Stimulated activated CD4-positive, alpha-beta T cell treated with anti-CD3 and anti-CD28 coated beads, TNF-alpha, amount 100 ng/mL, for 24 hours (primary cell): ENCODE data around the gene KRTAP10-7.
"Not testable (repeated sequence)": the region's sequence is repeated elsewhere in the genome, so short reads cannot be mapped to it uniquely, and the experiment has no call there.

Experiments
- DNase-seq, 3 experiments: peaks; one replicate each; pipeline ENCODE4 v3.0.0-alpha.2; 2020; ENCODE audit warnings: low read depth in 3 of 3

Gene KRTAP10-7, protein sequence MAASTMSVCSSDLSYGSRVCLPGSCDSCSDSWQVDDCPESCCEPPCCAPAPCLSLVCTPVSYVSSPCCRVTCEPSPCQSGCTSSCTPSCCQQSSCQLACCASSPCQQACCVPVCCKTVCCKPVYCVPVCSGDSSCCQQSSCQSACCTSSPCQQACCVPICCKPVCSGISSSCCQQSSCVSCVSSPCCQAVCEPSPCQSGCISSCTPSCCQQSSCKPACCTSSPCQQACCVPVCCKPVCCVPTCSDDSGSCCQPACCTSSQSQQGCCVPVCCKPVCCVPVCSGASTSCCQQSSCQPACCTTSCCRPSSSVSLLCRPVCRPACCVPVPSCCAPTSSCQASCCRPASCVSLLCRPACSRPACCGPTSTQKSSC

DNA sequence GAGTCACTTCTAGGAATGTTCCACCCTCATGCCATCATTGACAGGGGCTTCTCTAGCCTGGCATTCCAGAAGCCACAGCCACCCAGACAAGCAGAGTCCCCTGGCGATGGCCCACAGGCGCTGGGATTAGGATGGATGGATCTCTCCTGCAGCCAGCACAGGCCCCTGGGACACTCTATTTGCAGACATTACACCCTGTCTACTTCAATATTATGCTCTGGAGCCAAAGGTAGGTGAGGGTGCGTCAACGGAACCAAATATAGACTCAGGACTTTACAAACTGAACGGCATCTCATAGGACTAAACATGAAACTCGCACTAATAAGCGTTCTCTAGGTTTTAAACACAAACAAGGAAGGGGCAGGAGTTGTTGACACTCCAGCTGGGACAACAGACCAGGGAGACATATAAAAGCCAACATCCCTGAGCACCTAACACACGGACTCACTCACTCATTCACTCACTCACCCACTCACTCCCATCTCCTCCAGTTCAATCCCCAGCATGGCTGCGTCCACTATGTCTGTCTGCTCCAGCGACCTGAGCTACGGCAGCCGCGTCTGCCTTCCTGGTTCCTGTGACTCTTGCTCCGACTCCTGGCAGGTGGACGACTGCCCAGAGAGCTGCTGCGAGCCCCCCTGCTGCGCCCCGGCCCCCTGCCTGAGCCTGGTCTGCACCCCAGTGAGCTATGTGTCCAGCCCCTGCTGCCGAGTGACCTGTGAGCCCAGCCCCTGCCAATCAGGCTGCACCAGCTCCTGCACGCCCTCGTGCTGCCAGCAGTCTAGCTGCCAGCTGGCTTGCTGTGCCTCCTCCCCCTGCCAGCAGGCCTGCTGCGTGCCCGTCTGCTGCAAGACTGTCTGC, at the start of gene KRTAP10-7:
Gene KRTAP10-7 (plus strand): TSS at position 480 of the 861 bp plus-strand sequence. CDS start 25 bp downstream, at position 505.
- DNase-seq, result not testable (repeated sequence)

DNA sequence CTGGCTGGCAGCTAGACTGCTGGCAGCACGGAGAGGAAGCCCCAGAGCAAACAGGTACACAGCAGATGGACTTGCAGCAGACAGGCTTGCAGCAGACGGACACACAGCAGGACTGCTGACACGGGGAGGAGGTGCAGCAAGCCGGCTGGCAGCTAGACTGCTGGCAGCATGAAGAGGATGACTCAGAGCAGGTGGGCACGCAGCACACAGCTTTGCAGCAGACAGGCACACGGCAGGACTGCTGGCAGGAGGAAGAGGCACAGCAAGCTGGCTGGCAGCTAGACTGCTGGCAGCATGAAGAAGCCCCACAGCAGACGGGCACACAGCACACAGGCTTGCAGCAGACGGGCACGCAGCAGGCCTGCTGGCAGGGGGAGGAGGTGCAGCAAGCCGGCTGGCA, 49.6 kb upstream of the KRTAP10-7 start:
- no peak for DNase-seq

DNA sequence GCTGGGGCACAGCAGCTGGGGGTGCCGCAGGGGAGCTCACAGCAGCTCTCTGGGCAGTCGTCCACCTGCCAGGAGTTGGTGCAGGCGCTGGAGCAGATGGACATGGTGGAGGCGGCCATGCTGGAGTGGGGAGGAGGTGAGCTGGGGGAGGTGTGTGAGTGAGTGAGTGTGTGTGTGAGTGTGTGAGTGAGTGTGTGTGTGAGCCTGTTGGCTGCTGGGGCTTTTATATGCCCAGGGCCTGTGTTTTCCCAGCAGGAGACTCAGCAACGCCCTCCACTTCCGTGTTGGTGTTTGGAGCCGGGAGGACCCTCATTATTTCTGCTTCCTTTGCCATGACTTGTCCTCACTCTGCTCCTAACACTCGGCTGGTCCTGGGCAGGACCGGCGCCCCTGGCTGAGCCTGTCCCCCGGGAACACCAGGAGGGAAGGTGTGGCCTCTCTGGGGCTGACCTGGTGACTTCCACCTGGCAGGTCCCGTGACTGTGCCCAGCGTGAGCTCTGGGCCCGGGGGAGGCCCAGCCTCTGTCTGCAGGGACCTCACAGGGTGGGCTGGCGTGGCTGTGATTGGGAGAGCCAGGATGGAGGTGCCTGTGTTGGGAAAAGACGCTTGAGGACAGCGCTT, 48.9 kb upstream of the KRTAP10-7 start, which contains the start of gene KRTAP10-2:
Gene KRTAP10-2 (minus strand): TSS at position 166 of the 622 bp plus-strand sequence. CDS start 47 bp downstream, at position 119.
- DNase-seq, result no peak

DNA sequence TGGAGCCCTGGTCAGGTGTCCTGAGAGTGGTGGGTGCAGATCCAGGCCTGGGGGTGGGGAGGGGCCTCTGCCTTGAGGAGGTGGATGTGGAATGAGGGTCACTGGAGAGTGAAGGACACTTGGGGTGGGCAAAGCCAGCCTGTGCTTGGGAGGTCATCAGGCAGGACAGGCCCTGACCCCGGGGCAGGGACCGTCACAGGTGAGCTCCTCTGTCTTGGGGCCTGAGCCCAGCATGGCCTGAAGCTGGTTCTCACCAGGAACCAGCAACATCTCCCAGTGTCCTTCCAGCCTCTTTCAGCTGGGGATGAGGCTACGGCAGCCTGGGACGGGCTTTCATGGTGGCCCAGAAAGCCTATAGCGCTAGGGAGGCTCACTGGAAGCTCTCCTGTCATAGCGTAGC, 48.3 kb upstream of the KRTAP10-7 start:
- no peak for DNase-seq

DNA sequence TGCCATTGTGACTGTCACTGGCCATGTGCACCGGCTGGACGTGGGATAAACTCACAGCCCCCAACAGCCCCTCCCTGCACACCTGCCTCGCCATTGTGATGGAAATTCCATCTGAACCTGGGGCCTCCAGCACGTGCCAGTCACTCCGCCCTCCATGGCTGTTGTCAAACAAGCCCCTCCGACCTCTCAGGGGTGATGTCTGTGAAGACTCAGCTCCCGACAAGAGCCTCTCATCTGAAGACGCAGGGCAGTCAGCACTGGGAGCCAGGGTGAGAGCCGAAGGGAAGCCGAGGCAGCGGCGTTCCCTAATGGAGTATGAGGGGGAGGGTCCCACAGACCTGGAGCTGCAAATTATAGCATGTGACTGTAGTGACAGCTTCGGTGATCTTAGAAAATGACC, 47.7 kb upstream of the KRTAP10-7 start:
- DNase-seq, result no peak

DNA sequence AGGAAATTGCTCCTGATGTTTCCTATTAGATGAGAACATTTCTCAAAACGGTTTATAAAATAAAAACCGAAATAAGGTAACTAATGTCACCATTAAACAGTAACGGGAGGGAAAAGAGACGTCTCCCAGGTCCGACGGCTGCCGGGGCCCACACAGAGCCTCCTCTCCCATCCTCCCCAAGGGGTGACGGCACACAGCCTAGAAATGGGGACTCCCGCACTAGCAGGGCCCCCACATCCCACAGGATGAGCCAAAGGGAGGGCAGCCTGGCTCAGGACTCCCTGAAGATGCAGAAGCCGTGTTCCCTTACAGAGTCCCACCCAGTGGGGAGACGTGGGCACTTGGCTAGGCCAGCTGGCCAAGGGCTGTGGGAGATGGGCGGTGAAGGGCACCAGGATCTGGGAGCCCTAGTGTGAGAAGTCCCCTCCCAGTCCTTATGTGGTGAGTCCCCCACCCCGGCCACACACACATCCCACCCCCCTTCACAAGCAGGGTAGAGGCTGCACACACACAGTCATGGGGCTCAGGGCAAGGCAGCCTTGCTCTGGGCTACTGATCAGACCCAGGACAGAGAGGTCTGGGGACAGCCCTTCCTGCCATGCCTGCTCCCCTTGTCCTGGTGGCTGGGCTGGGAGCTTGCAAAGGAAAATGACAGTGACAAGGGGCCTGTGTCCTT, 45.1 kb upstream of the KRTAP10-7 start:
- no peak for DNase-seq

DNA sequence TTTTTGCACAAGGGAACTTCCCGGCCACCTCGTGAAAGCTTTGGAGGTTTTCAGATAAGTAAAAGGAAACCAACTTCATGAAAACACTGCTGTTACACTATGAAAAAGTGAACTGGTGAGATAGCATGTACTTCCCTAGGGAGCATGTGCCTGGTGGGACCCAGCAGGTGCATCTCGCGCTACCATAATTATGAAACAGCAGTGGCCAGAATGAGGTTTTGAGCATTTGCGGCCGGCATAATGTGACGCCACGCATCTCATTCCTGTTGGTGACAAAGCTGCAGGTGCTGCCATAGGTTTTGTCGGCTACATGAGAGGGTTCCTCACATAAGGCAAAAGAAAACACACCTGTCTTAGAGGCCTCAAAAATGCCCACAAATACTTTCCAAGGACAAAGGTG, 43.5 kb upstream of the KRTAP10-7 start:
- no peak for DNase-seq

DNA sequence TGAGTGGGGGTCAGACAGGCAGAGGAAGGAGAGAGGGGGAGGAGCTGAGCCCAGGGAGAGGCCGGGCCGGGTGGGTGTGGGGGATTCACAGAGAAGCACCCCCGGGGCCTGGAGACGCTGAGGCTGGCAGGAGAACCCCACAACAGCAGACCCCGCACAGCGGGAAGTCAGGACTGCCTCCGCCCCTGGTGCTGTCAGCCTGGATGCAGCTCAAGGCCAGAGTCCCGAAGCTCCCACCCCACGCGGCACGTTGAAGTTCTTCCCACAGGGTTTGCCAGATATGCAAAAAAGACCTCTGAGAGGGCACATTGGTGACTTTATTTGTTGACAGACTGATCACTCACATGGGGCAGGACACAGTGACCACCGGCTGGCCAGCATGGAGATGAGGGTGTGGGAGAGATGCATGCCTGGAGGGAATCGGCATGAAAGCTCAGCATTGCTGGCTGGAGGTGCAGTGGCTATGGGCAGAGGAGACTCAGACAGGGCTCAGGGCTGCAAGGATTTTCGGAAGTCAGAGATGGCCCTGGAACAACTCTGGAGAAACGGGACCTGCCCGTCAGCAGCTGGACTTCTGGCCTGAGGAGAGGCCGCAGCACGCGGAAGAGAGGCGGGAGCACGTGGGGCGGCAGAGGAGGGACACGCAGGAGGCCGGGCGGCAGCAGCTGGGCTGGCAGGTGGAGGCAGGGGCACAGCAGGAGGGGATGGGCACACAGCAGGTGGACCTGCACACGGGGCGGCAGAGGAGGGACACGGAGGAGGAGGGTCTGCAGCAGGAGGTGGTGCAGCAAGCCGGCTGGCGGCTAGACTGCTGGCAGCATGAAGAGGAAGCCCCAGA, 42.7 kb upstream of the KRTAP10-7 start:
- no peak for DNase-seq

DNA sequence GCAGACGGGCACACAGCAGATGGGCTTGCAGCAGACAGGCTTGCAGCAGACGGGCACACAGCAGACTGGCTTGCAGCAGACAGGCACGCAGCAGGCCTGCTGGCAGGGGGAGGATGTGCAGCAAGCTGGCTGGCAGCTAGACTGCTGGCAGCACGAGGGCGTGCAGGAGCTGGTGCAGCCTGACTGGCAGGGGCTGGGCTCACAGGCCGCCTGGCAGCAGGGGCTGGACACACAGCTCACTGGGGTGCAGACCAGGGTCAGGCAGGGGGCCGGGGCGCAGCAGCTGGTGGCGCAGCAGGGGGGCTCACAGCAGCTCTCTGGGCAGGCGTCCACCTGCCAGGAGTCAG, 42.1 kb upstream of the KRTAP10-7 start:
- not testable (repeated sequence) for DNase-seq

DNA sequence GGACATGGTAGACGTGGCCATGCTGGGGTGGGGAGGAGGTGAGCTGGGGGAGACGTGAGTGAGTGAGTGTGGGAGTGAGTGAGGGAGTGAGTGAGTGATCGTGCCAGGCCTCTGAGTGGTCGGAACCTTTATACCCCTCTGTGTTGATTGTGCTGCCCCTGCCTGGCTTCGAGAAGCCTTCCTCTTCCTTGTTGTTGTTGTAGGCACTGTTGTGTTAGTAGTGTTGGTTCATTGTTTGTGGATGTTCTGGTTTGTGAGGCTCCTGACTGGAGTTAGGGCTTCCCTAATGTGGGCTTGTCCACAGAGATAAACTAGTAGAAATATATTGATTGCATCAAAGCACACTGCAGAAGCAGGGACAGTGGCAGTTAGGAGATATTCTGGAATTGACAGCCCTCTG, 41.7 kb upstream of the KRTAP10-7 start, which contains the start of gene KRTAP10-3:
Gene KRTAP10-3 (minus strand): TSS at position 101 of the 400 bp plus-strand sequence. CDS start 80 bp downstream, at position 21.
- no peak for DNase-seq

DNA sequence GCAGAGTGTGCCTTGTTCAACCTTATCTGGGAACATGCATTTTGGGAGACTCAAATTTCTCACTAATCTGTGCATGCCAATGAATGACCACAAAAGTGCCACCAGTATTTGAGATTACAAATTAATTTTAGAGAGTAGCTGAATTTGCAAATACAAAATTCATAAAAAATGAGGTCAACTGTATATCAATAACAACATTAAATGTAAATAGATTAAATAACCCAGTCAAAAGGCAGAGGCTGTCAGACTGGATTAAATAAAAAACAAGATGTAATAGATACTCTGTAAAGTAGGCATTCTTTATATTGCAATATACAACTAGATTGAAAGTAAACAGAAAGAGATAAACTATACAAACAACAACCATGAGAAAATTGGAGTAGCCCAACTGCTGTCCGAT, 36.3 kb upstream of the KRTAP10-7 start:
- no peak for DNase-seq

DNA sequence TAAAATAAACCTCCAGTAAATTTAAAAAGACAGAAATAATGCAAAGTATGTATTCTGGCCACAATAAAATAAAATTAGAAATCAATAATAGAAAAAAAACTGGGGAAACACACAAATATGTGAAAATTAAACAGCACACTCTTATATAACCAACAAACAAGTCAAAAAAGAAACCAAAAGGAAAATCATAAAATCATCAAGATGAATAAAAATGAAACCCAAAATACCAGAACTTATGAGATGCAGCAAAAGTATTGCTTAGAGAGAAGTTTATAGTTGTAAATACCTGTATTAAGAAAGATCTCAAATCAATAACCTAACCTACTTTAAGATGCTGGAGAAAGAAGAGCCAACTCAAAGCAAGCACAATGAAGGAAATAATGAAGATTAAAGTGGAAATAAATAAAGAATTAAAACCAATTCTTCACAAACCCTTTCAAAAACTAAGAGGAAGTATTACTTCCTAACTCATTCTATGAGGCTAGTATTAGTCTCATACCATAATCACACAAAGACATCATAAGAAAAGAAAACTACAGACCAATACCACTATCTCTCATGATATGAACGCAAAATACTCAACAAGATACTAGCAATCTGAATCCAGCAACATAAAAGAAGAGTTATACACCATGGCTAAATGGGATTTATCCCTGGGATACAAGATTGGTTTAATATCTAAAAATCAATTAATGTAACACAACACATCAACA, 35.4 kb upstream of the KRTAP10-7 start:
- DNase-seq, result no peak

DNA sequence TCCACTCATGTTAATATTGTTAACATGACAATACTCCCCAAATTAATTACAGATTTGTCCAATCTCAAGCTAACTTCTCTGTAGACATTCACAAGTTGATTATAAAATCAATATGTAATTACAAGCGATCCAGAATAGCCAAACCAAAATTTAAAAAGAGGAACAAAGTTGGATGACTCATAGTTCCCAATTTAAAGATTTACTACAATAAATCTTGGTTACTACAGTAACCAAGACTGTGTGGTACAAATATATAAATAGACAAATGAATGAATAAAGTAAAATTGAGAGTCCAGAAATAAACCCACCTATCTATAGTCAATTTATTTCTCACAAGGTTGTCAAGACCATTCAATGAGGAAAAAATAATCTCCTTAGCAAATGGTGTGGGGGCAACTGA, 34.0 kb upstream of the KRTAP10-7 start:
- DNase-seq, result no peak

DNA sequence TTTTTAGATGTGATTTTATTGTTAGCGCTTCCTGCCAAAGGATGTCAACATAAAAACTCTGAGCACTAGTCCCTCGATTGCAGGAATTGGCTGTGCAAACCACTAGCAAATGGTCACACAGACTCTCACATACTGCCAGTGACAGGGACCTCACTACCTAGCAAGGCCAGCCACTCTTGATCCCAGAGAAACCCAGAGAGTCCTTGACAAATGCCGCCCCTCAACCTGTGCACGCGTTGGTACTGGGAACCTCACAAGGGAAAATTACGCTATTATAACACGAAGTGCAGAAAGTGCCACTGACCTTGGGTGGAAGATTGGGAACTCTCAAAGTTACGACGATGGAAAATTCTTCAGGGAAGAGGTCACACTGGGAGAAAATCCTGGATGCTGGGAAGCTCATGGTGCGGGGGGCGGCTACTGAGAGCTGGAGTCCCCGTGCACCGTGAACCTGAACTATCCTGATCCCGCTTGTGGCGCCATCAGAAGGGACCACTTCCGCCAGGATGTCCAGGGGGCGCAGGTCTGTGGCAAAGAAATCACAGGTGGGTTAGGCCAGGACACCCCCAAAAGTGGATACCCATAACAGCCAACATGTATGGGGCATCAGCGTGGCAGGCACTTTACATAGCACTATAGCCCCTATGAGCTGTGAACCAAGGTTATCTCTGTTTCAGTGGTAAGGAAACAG, 32.8 kb upstream of the KRTAP10-7 start:
- no peak for DNase-seq

DNA sequence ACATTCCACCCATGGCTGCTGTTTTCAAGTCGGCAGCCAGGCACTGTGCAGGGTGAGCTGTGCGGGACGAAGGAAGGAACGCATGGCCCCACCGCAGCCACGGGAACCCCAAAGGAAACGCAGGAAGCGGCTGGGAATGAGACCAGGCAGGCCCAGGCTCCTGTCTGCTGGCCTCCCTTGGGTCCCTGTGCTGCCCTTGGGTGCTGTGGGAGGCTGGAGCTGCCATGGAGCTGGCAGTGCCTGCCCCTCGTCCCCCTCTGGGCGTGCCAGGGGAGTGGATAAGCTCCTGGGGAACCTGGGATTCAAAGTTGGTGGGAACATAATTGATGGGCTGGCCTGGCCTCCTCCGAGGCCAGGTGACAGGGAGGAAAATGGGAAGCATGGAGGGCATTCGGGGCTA, 32.1 kb upstream of the KRTAP10-7 start:
- DNase-seq, result no peak

DNA sequence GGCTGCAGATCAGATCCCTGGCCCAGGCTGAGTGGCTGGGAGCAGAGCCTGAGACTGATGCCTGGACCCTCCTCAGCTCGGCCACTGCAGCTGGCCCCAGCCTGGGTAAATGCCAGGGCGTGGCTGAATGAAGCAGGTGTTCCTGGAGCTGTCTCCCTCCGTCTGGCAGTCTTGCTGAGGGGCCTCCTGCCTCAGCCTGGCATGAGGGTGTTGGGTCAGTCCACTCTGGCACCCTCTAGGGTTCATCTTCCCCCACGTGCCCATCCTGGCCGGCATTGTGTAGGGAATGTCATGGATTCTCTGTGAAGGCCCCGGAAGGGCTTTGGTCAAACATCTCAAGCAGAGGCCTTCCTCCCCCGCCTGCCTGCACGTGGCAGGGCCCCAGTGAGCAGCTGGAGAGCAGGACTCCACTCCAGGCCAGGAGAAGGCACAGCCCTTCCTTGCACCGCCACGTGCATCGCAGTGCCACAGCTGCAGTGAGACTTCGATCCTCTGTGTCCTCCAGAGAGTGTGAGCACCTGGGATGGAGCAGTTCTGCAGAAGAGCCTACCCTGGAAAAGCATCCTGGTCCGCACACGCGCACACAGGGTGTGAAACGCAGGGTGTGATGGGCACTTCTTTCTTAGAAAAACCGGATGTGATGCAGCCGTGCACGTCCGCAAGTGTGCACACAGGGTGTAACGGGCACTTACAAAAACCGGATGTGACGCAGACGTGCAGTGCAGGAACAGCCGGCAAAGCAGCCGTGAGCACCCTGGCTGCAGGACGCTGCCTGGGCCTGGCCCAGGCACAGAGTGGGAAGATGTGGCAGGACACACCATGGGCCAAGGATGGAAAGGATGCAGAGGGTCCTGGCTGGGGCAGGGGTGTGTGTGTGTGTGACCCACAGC, 31.5 kb upstream of the KRTAP10-7 start:
- no peak for DNase-seq

DNA sequence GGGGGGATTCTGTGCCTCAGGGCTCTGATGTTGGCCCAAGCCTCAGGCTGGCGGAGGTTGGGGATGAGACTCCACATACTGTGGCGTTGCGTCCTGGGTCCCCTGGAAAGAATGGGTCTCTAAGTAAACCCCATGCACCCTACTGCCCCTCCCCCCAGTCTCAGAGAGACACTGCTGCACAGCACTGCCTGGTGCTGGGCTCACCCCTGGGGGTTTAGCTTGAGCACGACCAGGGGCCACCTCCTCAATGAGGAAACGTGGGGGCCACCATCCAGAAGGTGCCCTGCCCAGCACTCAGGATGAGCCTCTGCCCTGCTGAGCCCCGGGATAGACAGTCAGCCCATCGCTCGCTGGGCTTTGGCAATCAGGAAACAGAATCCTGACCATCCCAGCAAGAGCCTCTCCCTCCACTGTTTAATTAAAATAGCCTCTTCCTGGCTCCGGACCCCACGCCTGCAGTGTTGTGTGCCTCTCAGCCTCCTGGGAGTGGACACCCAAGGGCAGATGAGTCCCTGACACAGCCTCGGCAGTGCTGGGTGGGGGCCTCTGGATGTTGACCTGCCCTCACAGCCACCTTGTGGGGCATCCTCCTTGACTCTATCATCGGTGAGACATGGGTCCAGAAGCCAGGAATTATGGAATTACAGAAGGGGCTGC, 30.4 kb upstream of the KRTAP10-7 start:
- DNase-seq, result no peak

DNA sequence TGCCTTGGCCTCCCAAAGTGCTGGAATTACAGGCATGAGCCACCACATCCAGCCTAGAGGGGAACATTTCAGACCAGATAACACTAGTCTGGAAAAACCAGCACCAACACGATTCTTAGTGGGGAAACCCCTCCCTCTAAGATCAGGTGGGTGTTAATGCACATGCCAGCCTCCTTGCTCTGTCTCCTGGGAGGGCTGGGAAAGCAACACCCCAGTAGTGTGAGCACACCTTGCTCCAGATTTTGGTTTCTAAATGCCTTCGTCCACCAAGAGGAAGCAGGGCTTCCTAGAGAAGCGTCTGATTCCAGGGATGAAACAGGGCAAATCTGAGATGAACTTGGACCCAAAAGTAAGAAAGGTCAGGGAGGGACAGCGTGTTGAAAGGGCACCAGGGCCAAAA, 29.1 kb upstream of the KRTAP10-7 start:
- DNase-seq, result no peak
